DMS79 (cell line): ENCODE results near the gene SPARC.

Experiments used
- DNase-seq: peaks from one replicate; lab custom pipeline; 2025; lab: John Stamatoyannopoulos, UW

The SPARC gene

DNA sequence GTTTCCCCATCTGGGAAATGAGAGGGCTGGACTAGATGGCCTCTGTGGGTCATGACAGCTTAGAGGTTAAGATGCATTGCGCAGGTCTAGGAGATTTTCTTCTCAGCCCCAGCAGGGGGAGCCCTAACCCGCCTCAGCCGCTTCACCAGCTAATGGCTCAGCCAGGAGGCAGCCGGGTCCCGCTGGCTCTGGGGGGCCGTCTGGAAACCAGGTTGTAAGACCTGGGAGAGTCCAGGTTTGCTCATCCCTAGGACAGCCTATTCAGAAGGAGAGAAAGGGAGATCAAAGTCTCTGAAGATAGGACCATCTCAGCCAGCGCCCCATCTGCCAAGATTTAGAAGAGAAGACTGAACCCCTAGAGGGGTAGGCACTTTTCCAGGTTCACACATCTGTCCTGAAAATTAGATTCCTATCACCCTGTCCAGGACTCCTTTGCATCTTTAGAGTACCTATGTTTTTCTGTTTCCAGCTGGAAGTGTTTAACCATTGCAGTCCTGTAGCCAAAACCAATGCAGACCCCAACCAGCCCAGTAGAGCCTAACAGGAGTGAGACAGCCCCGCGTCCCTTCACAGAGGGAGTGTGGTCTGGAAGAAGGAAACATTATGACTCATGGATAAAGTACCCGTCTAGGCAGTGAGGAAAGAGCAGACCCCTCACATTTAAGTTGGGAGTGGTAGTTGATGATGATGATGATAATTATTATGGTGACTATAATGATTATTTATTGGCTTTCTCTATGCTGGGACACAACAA is 27.5 kb downstream of the SPARC start:
- no peak for DNase-seq

DNA sequence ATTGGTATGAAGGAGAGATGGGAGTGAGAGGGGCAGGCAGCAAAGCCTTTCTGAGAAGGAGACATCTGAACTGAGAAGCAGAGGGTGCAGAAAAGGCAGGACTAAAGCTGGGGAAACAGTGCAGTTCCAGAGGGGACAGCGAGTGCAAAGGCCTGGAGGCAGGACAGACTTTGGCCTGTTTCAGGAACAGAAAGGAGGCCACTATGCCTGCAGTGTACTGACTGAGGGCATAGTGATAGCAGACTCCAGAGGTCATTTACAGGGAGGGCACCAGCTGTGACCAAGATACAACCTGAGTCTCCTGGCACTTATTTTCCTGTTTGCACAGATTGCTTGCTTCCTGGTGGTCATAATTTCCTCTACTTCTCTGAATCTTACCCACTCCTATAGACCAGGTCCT is 29.6 kb downstream of the SPARC start:
- no peak for DNase-seq

DNA sequence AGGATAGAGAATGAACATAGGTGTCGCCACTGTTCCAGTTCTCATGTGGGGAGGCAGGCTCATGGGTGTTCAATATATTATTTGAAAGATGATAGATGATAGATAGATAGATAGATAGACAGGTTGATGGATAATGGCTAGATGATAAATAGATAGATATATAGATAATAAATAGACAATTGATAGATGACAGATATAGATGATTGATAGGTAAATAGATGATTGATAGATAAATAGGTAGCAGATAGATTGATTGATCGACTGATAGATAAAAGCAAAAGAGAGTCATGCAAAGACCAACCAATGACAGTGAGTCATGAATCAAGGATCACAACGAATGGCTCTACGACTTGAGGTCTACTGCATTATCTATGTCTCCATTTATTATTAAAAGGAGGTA is 30.4 kb downstream of the SPARC start:
- DNase-seq = no peak

DNA sequence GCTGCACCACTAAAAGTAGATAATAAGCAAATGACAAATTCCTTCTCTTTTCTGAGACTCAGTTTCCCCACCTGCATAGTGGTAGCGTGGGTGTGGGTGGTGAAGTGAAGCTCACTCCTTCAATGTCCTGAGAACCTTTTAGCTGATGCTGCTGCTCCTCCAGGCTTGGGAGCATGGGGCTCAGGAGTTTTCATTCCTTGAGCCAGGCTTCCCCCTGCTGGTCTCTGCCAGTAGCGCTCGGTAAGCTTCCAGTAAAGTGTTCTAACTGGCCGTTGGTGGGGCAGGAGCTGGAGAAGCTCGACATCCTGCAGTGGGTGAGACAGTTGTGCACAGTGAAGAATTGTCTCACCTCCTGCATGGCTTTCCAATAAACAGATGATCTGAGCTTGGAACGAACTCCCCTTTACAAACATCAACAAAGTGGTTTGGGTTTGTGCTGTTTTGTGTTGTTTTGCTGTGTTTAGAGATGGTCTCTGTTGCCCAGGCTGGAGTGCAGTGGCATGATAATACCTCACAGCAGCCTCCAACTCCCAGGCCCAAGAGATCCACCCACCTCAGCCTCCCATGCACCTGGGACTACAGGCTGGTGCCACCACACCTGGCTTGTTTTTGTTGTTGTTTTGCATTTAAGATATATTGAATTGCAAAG is 34.6 kb downstream of the SPARC start:
- DNase-seq = peak; percentile 34

DNA sequence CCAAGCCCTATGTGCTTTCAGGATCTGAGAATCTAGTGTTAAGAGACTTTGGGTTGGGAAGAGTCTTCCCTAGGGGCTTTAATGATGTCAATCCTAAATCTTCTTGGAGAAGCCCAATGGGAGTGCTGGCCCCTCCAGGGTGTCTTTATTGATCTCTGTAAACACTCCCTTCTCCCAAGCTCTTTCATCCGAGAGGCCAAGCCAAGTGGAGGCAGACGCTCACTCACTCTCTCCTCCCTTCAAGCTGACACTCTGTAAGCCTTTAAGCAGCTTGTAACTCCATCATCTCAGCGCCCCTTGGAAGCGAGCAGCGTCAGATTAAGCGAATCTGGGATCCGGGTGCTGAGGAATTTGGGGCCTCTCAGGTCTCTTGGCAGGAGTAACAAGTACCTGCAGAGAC is 37.7 kb downstream of the SPARC start:
- no peak for DNase-seq

DNA sequence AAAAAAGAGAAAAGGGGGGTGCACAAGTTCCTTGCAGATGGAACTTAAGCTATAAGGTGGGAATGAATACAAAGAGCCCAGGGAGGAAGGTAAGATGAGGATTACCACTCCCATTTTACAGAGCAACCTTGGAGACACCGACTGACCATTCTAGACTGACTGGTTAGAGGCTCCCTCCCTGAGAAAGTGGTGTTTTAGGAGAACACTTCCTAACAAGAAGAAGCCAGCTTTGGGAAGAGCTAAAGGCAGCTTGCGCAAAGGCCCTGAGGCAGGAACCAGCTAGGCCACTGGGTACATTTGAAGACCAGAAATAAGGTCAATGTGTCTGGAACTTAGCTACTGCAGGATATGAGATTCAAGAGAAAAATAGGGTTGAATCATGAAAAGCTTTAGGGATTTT is 38.6 kb downstream of the SPARC start:
- no peak for DNase-seq

DNA sequence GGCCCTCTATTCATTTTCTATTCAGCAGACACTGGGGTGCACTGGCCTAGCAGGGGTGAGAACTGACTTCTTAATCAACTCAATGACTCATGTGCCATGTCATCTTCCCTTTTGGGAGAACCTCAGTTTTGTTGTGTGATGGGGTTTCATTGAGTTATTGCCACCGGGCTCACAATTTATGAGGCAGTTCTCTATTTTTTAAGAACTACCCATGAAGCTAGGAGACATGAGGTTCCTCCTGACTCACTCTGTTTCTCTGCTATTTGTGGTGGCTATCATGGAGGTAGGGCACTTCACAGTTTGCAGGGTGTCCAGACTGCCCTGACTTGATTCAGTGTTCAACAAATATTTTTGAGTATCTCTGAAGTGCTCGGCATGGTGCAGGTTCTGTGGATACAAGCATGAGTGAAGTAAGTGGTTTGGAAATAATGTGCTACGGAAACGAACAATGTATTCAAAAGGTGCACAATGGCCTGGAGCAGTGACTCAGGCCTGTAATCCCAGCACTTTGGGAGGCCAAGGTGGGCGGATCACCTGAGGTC is 39.3 kb downstream of the SPARC start:
- no peak for DNase-seq

DNA sequence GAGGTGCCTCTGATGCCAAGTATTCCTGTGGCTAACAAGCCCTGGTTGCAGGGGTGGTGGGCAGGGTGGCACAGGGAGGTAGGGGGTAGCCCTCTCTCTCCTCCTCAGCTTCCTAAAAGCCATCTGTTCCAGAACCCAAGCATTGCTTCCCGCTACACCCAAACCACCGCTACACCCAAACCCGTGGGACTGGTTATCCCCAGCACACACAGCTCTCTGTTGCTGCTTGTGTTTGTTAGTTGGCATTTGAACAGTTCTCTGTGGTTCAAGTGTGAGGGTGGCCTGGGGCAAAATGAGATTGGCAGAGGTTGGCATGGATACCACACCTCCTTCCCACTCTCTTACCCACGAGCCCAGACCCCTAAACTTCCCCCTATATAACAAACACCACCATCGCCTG is 40.4 kb downstream of the SPARC start:
- no peak for DNase-seq

DNA sequence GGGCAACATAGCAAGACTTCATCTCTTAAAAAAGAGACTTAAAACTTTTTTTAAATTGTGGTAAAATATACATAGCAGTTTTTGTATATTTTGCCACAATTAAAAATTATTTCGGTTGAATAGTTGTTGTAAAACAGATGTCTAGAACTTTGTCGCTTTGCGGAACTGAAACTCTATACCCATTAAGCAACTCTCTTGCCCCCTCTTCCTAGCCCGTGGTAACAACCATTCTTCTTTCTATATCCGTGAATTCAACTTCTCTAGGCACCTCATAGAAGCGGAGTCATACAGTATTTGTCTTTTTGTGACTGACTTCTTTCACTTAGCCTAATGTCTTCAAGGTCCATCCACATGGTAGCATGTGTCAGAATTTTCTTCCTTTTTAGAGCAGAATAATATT is 43.3 kb downstream of the SPARC start:
- DNase-seq = no peak

DNA sequence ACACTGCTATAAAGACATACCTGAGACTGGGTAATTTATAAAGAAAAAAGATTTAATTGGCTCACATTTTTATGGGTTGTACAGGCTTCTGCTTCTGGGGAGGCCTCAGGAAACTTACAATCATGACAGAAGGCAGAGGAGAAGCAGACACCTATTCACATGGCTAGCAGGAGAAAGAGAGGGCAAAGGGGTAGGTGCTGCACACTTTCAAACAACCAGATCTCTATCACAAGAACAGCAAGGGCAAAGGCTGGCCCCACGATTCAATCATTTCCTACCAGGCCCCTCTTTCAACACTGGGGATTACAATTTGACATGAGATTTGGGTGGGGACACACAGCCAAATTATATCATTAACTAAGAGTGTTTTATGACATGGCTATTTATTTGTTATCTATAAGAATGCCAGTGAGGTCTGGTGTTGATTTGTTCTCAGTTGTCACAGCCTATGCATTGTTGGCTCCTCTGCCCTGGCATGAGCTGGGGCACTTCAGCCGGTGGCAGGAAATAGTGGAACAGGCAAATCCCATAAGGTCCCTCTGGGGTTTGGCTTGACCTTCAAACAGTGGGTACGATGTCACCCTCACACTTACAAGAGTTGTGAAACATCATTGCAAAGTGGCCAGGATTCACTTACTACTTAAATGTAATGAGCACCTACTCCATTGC is 44.1 kb downstream of the SPARC start:
- no peak for DNase-seq

DNA sequence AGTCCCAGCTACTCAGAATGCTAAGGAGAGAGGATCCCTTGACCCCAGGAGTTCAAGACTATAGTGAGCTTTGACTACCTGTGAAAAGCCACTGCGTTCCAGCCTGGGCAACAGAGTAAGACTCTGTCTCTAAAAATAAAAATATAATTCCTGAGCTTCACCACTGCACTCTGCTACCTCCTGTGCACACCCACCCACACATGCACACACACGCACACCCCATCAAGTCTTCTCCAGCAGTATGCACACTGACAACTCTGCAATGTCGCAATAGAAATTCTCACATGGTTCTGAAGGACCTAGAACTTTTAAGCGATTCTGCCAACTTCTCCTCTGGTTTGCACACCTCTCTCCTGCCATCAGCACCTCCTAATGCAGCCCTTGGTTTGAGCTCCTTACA is 48.1 kb downstream of the SPARC start:
- no peak for DNase-seq

DNA sequence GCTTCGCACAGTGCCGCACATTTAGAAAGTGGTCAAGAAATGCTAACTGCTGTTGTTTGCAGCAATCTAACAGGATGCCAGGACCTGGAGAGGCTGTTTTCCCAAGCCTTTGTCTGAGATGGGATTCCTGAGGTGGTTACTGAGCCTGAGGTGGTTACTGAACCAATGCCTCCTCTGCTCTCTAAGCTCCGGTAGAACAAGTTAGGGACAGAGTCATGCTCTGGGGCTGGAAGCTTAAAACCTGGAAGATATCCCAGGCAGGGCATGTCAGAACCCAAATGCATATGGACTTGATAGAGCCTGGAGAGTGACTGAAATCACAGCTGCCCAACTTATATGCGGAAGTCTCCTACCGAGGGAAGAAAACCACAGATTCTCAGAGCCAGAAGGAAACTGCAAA is 49.0 kb downstream of the SPARC start:
- peak; percentile 14 for DNase-seq

DNA sequence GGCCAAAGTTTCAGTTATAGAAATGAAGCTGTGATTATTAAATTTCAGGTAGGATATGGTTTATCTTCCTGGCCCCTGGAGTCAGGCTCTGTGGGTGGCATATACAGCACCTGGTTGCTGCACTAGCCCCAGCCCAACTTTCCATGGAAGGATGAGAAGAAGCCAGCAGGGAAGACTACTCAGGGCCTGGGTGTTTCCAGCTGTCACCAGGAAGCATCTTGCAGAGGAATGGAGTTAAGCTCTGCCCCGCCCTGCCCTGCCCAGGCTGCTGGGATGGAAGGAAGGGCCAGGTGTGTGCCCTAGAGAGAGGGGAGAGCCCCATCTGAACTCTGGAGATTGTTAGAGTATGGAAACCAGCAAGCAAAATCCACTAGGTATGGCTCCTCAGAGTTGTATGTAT is 52.8 kb downstream of the SPARC start:
- no peak for DNase-seq

DNA sequence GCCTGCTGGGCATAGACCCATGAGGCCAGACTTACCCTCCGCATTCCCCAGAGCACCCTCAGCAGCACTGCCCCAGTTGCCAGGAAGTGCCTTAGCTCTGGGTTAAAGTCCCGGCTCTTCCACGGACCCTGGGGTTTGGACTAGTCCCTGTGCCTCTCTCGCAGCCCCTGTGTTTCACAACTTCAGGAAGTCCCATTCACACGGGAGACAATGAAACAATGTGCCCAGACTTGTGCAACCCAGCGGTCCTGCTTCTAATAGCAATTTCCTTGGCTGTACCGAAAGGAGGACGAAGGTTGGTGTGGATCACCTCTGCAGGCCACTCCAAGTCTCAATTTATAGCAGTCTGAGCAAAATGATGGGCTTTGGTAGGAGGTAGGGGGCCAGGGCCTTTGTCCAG is 53.8 kb downstream of the SPARC start:
- DNase-seq = no peak

DNA sequence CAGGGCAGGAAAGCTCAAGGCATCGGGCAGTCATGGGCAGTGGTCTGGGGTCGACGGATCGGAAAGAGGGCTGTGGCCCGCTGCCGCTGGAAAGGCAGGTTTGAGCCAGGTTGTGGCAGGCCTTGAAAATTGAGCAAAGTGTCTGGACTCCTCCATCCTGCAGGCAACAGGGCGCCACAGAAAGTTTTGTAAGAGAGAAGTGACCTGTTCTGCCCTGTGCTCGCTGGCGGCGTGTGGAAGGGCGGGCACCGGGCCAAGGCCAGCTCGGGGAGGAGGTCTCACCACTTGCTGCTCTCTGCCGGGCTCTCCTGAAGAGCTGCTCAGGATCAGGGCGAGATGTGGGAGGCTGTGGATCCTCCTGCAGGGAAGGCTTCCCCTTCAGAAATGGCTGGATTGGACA is 54.2 kb downstream of the SPARC start:
- no peak for DNase-seq

DNA sequence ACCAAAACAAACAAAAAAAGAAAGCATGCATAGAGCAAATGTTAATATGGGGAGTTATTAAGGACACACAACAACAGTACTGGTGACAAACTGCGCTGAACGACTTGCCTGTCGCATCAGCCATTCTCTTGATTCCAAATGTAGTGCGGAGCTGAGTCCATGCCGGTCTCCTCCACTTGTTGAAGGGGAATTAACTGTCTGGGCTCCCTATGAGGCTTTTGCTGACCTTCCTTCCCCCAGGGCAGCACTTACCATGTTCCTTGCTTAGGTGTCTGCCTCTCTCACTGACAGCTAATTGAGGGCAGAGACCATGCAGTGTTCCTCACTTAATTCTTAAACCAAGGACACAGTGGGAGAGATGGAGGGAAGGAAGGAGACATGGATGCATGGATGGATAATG is 54.8 kb downstream of the SPARC start:
- DNase-seq = no peak

DNA sequence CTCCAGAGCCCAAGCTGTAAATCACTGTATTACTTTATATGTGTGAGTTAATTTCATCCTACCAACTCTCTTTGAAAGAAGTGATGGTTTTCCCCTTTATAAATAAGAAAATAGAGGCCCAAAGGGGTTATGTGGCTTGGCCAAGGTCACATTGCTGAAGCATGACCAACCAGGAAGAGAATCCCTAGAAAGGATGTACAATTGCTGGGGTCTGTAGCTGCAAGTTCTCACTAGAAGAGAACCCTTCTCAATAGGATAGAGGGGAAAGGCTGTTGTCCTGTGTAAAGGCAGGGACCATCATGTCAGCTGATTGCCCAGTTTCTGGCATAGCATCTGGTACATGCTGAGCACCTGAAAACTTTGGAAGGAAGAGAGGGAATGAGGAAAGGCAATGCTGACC is 56.6 kb downstream of the SPARC start:
- DNase-seq = no peak

DNA sequence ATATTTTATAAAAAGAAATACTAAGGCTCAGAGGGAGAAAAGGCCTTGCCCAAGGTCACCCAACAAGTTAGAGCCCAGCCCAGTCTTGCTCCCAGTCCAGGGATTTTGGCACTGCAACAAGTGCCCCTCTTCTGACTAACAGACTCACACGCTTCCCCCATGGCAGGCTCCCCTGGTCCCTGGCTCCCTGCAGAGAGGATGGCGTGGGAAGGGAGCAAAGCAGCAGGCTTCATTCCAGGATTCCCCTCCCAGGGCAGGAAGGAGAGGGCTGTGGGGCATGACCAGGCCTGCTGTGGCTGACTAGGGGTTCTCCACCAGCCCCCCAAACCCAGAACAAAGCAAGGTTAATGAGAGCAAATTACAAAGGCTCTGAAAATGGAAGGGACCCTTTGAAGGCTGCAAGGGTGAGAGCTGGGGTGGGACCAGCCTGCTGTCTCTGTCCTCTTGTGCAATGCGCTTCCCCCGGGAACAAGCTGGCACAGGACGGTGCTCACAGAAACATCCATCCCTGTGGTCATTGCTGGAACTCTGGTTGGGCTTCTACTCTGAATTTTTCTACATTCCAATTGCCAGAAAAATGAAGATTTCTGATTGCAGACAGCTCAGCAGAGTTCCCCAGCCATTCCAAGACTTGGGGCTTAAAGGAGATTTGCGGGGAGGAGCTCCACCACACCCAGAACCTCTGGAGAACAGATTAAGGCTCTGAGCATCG is 58.4 kb downstream of the SPARC start:
- no peak for DNase-seq

DNA sequence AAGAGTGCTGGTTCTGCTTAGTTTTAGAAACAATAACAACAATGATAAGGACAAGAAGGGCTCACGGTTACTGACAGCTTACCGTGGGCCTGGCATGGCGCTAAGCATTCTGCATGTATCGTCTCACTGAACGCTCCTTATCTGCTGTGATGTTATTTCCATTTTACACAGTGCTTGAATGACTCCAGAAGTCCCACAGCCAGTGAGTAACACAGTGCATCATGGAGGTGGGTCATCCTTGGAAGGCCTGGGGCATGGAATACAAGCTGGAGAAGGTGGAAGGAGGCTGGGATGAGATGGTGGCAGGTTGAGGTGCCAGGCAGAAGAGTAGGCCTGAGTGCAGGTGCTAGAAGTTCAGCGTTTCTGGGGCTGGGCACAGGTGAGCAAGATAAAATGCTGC is 59.1 kb downstream of the SPARC start:
- DNase-seq = no peak

DNA sequence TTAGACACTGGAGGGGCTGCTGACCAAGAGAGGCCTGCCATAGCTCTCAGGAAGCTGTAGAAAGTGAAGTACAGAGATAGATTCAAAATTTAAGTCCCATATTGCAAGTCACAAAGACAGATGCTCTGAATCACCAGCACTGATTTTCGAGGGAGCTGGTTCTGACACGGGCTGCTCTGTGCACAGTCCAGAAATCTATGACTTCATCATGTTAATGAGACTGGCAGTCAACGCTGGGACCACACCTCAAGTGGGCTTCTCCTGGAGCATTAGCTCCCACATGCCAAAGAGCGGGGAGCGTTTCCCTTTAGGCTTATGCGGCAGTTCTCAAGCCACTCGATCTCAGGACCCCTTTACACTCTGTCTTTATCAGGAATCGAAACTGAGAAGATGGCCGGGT is 61.4 kb downstream of the SPARC start:
- no peak for DNase-seq

DNA sequence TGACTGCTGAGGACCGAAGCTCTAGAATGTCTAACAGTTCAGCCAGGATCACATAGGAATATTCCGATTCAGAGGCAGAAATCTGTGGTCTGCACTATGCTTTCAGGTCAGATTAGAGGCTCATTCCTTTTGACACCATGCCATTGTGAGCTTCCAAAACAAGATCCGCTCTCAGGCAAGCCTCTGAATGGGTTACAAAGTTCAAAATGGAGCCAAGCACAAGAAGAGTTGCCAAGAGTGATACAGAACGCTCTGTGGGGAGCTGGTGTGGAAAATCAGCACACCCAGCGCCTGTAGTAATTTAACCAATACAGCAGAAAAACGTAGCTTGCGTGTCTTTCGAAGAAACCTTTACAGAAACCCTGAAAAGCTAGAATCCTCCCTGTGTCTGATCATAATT is 62.2 kb downstream of the SPARC start:
- no peak for DNase-seq

DNA sequence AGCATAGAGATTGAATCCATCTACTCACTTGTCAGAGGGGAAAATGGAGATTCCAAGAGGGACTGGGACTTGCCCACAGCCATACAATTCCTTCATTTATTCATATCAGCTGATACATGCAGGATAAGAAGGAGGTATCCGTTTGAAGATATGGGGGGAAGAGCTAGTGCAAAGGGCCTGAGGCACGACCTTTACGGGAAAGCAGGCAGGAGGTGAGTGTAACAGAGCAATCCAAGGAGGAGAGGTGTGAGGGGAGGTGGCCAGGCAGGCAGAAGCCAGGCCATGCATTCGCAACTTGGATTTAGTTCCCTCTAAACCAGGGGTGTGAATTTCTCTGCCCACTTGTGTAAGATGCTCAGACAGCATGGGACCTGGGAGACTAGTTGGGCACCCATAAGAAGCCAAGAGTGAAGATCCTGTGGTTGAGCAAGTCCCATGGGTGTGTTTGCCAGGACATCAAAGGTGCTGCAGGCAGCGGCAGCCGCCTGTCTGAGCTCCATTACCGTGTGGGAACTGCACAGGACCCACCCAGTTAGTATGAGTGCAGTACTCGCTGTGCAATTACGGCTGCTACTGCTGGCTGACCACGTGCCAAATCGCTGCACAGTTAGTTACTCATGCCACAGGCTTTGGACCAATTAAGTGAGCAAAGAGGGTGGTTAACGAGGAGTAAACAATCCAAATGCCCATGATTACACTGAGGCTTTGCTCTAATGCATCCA is 64.2 kb downstream of the SPARC start:
- peak; percentile 35 for DNase-seq
